K562 (cell line): ENCODE results near the gene CLCNKA. TPM values are rescaled to one million over a fixed set of nuclear protein-coding genes. Genes with fewer than 3 reads are reported as not detected.

Experiments used
- BDP1 ChIP-seq: IDR thresholded peaks from 3 replicates; pipeline ENCODE4 v1.6.1; 2011; ENCODE audit not compliant: insufficient read length, insufficient read depth
- CBX5 ChIP-seq: IDR thresholded peaks from 2 replicates; pipeline ENCODE4 v1.6.1; 2014; ENCODE audit warnings: low read depth, borderline replicate concordance
- DIDO1 ChIP-seq: fragments of 450-650 bp; IDR thresholded peaks from 2 replicates; pipeline ENCODE4 v1.6.1; 2016; ENCODE audit warnings: low read depth, missing biosample characterization, missing genetic modification characterization
- FOXA3 ChIP-seq, 2 experiments: fragments of 450-650 bp in 1 of 2; sonication (generic) in 1 of 2; formaldehyde crosslinking; IDR thresholded peaks in 1 of 2; conservative IDR thresholded peaks in 1 of 2; 2 replicates each; pipeline versions ENCODE4 v1.4.0 to v1.8.0; 2020 to 2022; ENCODE audit warnings: mild to moderate bottlenecking in 2 of 2, missing genetic modification reagents in 1 of 2
- MEF2D ChIP-seq: conservative IDR thresholded peaks from 2 replicates; pipeline ENCODE4 v1.6.1; 2016; ENCODE audit warnings: low read depth, missing genetic modification characterization, missing compliant biosample characterization
- MYNN ChIP-seq, 2 experiments: sonication (generic); formaldehyde crosslinking in 1 of 2; IDR thresholded peaks; 2 replicates each; pipeline versions ENCODE4 v1.5.0 to v1.6.1; 2016 to 2020; ENCODE audit warnings: antibody characterized with exemption in 1 of 2, missing genetic modification reagents in 1 of 2
- NCOA1 ChIP-seq: fragments of 450-650 bp; IDR thresholded peaks from 2 replicates; pipeline ENCODE4 v1.6.1; 2016; ENCODE audit warnings: low read depth
- NFXL1 ChIP-seq: fragments of 450-650 bp; formaldehyde crosslinking; IDR thresholded peaks from 2 replicates; pipeline ENCODE4 v1.4.0; 2021; ENCODE audit warnings: mild to moderate bottlenecking
- ZNF232 ChIP-seq: sonication (generic); formaldehyde crosslinking; IDR thresholded peaks from 2 replicates; pipeline ENCODE4 v1.8.0; 2022; ENCODE audit warnings: mild to moderate bottlenecking, missing genetic modification reagents
- ZNF512 ChIP-seq: IDR thresholded peaks from 2 replicates; pipeline ENCODE4 v1.6.1; 2016; ENCODE audit warnings: missing genetic modification characterization, missing compliant biosample characterization
- ZNF586 ChIP-seq: fragments of 450-650 bp; formaldehyde crosslinking; conservative IDR thresholded peaks from 2 replicates; pipeline ENCODE4 v1.4.0; 2020; ENCODE audit warnings: mild to moderate bottlenecking, moderate library complexity
- ZNF589 ChIP-seq: fragments of 200-800 bp; sonication (Bioruptor generic); IDR thresholded peaks from 2 replicates; pipeline ENCODE4 v1.6.1; 2016; ENCODE audit warnings: low read depth, missing genetic modification characterization, missing compliant biosample characterization
- polyA plus RNA-seq, 8 experiments: library from polyadenylated mRNA; depleted of rRNA in 4 of 8; stranded (reverse) in 5 of 8; unstranded in 3 of 8; fragments of >200 nt; fragmentation: Nextera tagmentation in 2 of 8; fragmentation: Illumina TruSeq in 1 of 8; extraction: Ambion mirVana in 2 of 8; extraction: Trizol in 1 of 8; gene quantifications; 2 replicates each; pipeline versions ENCODE4 v1.2.1 to v1.2.3, GENCODE V29; 2011 to 2014; ENCODE audit warnings: inconsistent platforms in 1 of 8, missing spikeins in 1 of 8
- total RNA-seq, 7 experiments: library from RNA; depleted of rRNA in 6 of 7; stranded (reverse); fragments of >200 nt in 6 of 7; fragmentation: Illumina TruSeq in 2 of 7; extraction: Trizol in 2 of 7; gene quantifications; 2 replicates each; pipeline versions ENCODE4 v1.2.1 to v1.2.3, GENCODE V29; 2011 to 2021; ENCODE audit warnings: low replicate concordance in 1 of 7
- TF ChIP-seq, protein P1 (sequence below), 2 experiments: IDR thresholded peaks; 2 replicates each; pipeline ENCODE4 v1.6.1; 2011; ENCODE audit warnings: borderline replicate concordance in 1 of 2, control low read depth in 1 of 2, low read depth in 1 of 2, low read length in 1 of 2, mild to moderate bottlenecking in 1 of 2, mixed read lengths in 1 of 2, moderate library complexity in 1 of 2; ENCODE audit not compliant: insufficient read depth in 1 of 2, insufficient read length in 1 of 2, poor library complexity in 1 of 2, severe bottlenecking in 1 of 2; ENCODE audit errors: extremely low read depth in 1 of 2
- TF ChIP-seq, protein P2 (sequence below): fragments of 450-650 bp; IDR thresholded peaks from 2 replicates; pipeline ENCODE4 v1.6.1; 2017; ENCODE audit warnings: antibody characterized with exemption, mild to moderate bottlenecking
- TF ChIP-seq, protein P3 (sequence below): fragments of 250-450 bp; sonication (Bioruptor Pico); IDR thresholded peaks from 2 replicates; pipeline ENCODE4 v1.4.0; 2020; ENCODE audit warnings: mild to moderate bottlenecking, moderate library complexity

Gene CLCNKA
- total and polyA plus RNA-seq, 9 of the 15 experiments (the other 6 are each of a cell fraction or from before 2014, with no cell fraction given): 0.03 to 0.37 (median 0.10) TPM; not detected in 3

- TF ChIP-seq, protein P1, sequence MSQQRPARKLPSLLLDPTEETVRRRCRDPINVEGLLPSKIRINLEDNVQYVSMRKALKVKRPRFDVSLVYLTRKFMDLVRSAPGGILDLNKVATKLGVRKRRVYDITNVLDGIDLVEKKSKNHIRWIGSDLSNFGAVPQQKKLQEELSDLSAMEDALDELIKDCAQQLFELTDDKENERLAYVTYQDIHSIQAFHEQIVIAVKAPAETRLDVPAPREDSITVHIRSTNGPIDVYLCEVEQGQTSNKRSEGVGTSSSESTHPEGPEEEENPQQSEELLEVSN (IDR thresholded peaks at IDR 0.05; ENCODE audit: borderline replicate concordance in 1 of 2, extremely low read depth in 1 of 2, insufficient read depth in 1 of 2, insufficient read length in 1 of 2, low read depth in 1 of 2, low read length in 1 of 2, poor library complexity in 1 of 2, severe bottlenecking in 1 of 2): peak in 1 of 2 experiments; percentile 23
- no peak for TF ChIP-seq MEF2D (tag)
- no peak for TF ChIP-seq ZNF232 (CRISPR knock-in tag)
- no peak for TF ChIP-seq MYNN (IDR thresholded peaks at IDR 0.05)
- TF ChIP-seq MYNN (CRISPR knock-in tag; IDR thresholded peaks at IDR 0.05): no peak
- TF ChIP-seq, protein P2, sequence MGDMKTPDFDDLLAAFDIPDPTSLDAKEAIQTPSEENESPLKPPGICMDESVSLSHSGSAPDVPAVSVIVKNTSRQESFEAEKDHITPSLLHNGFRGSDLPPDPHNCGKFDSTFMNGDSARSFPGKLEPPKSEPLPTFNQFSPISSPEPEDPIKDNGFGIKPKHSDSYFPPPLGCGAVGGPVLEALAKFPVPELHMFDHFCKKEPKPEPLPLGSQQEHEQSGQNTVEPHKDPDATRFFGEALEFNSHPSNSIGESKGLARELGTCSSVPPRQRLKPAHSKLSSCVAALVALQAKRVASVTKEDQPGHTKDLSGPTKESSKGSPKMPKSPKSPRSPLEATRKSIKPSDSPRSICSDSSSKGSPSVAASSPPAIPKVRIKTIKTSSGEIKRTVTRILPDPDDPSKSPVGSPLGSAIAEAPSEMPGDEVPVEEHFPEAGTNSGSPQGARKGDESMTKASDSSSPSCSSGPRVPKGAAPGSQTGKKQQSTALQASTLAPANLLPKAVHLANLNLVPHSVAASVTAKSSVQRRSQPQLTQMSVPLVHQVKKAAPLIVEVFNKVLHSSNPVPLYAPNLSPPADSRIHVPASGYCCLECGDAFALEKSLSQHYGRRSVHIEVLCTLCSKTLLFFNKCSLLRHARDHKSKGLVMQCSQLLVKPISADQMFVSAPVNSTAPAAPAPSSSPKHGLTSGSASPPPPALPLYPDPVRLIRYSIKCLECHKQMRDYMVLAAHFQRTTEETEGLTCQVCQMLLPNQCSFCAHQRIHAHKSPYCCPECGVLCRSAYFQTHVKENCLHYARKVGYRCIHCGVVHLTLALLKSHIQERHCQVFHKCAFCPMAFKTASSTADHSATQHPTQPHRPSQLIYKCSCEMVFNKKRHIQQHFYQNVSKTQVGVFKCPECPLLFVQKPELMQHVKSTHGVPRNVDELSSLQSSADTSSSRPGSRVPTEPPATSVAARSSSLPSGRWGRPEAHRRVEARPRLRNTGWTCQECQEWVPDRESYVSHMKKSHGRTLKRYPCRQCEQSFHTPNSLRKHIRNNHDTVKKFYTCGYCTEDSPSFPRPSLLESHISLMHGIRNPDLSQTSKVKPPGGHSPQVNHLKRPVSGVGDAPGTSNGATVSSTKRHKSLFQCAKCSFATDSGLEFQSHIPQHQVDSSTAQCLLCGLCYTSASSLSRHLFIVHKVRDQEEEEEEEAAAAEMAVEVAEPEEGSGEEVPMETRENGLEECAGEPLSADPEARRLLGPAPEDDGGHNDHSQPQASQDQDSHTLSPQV: no peak; the same call in 1 of the 2 replicates
- TF ChIP-seq ZNF512: no peak
- TF ChIP-seq NFXL1 (CRISPR knock-in tag): no peak
- no peak for TF ChIP-seq ZNF589
- TF ChIP-seq DIDO1 (tag): no peak
- no peak for TF ChIP-seq CBX5
- no peak for TF ChIP-seq ZNF586 (CRISPR knock-in tag)
- TF ChIP-seq, protein P3, sequence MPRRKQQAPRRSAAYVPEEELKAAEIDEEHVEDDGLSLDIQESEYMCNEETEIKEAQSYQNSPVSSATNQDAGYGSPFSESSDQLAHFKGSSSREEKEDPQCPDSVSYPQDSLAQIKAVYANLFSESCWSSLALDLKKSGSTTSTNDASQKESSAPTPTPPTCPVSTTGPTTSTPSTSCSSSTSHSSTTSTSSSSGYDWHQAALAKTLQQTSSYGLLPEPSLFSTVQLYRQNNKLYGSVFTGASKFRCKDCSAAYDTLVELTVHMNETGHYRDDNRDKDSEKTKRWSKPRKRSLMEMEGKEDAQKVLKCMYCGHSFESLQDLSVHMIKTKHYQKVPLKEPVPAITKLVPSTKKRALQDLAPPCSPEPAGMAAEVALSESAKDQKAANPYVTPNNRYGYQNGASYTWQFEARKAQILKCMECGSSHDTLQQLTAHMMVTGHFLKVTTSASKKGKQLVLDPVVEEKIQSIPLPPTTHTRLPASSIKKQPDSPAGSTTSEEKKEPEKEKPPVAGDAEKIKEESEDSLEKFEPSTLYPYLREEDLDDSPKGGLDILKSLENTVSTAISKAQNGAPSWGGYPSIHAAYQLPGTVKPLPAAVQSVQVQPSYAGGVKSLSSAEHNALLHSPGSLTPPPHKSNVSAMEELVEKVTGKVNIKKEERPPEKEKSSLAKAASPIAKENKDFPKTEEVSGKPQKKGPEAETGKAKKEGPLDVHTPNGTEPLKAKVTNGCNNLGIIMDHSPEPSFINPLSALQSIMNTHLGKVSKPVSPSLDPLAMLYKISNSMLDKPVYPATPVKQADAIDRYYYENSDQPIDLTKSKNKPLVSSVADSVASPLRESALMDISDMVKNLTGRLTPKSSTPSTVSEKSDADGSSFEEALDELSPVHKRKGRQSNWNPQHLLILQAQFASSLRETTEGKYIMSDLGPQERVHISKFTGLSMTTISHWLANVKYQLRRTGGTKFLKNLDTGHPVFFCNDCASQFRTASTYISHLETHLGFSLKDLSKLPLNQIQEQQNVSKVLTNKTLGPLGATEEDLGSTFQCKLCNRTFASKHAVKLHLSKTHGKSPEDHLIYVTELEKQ (CRISPR knock-in tag): no peak
- no peak for TF ChIP-seq BDP1
- 0 out of 2 replicates have a peak, but pooled peaks have one; percentile 29 for TF ChIP-seq NCOA1
- peak in 1 of 2 experiments; percentile 80; a peak in 3 of 4 replicates for TF ChIP-seq FOXA3 (CRISPR knock-in tag; conservative IDR thresholded peaks at IDR 0.05 in 1 of 2, IDR thresholded peaks at IDR 0.05 in 1 of 2)
These were observed 34.0 kb downstream of the CLCNKA start (continued) for GRCh38 chr1:16055613-16056520.
